Spleen (tissue), 7 donors: ENCODE measurements around the gene STAT2.
"Not testable (repeated sequence)": the region's sequence is repeated elsewhere in the genome, so short reads cannot be mapped to it uniquely, and the experiment has no call there.

Experiments used
- CTCF ChIP-seq, 11 experiments: fragments of 200-600 bp in 7 of 11; fragments of 450-650 bp in 4 of 11; sonication (generic) in 4 of 11; IDR thresholded peaks in 8 of 11; conservative IDR thresholded peaks in 3 of 11; 1 replicate in 7 of 11; 2 replicates in 4 of 11; pipeline versions ENCODE4 v1.4.0 to v1.8.0; 2016 to 2021; ENCODE audit warnings: antibody characterized with exemption in 11 of 11, inconsistent platforms in 4 of 11, mild to moderate bottlenecking in 1 of 11
- POLR2A ChIP-seq, 3 donors: fragments of 450-650 bp; IDR thresholded peaks; one replicate each; pipeline ENCODE4 v1.5.1; 2017; ENCODE audit warnings: antibody characterized with exemption in 3 of 3, mild to moderate bottlenecking in 1 of 3
- POLR2AphosphoS5 ChIP-seq, 3 donors: sonication (generic); formaldehyde crosslinking; IDR thresholded peaks; one replicate each; pipeline ENCODE4 v1.5.1; 2017; ENCODE audit warnings: antibody characterized with exemption in 3 of 3
- donor health status: DM: no; HTN: no; CAD: no; lungs with moderate emphysema.
- donor health status: DM: no; HTN: no; CAD: no.
- donor health status: DM: no; HTN: no; CAD: no.

DNA sequence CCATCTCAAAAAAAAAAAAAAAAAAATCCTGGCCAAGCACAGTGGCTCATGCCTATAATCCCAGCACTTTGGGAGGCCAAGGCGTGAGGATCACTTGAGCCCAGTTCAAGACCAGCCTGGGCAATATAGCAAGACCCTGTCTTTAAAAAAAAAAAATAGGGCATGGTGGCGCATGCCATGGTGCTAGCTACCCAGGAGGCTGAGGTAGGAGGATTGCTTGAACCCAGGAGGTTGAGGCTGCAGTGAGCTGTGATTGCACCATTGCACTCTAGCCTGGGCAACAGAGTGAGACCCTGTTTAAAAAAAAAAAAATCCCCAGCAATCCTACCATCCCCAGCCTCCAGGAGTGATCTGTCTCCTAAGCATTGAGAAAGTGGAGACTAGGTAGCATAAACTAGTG lies 17.6 kb downstream of the STAT2 start:
- TF ChIP-seq CTCF (IDR thresholded peaks at IDR 0.05 in 8 of 11, conservative IDR thresholded peaks at IDR 0.05 in 3 of 11); POLR2AphosphoS5 (IDR thresholded peaks at IDR 0.05); POLR2A (IDR thresholded peaks at IDR 0.05): not testable (repeated sequence)
